Activated naive CD8-positive, alpha-beta T cell (primary cell): Measurements from ENCODE around the gene FAM120AOS.
"Not testable (repeated sequence)": the region's sequence is repeated elsewhere in the genome, so short reads cannot be mapped to it uniquely, and the experiment has no call there.

Experiments
- H3K27ac Mint-ChIP-seq: one replicate; pipeline ENCODE4 v1.8.0; 2021; ENCODE audit warnings: mixed read lengths
- H3K27me3 Mint-ChIP-seq: one replicate; pipeline ENCODE4 v1.8.0; 2021; ENCODE audit warnings: mixed read lengths
- H3K36me3 Mint-ChIP-seq: one replicate; pipeline ENCODE4 v1.8.0; 2021; ENCODE audit warnings: mixed read lengths
- H3K4me1 Mint-ChIP-seq: one replicate; pipeline ENCODE4 v1.8.0; 2021; ENCODE audit warnings: low read depth, mixed read lengths
- H3K4me3 Mint-ChIP-seq: one replicate; pipeline ENCODE4 v1.8.0; 2021; ENCODE audit warnings: mild to moderate bottlenecking, mixed read lengths
- H3K9me3 Mint-ChIP-seq: one replicate; pipeline ENCODE4 v1.8.0; 2021; ENCODE audit warnings: low read depth, mixed read lengths

FAM120AOS gene

DNA sequence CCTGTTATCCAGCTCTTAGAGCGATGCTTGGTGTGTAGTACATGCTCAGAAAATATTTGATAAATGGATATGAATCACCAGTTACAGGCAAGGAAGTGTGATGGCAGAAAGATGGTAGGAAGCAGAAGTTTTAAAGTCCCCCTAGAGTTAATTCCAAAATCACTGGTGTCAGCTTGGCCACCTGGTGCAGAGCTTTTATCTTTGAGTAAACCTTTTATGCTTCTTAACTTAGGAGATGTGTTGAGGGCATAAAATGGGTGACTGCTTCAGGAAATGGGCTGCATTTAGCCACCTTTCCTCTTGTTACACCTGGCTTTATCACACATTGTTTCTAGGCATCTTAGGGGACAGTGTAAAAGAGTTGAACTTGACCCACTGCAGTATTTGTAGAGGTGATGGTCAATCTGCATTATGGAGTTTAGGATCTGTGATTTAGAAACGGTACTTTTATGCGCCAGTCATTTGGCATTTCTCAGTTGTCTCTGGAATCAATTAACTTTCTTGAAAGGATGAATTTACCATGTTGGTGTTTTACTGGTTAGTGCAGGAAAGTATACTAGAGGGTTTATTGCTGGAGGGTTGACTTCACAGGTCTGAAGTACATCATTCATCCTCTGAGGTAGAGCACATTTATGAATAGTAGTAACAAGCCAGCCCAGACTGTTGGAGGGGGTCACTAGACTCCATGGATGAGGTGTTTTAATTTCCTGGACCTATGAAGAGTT, 7.5 kb upstream of the FAM120AOS start:
- H3K9me3 Mint-ChIP-seq: no peaks in the 10 kb centered on the region
- H3K27me3 Mint-ChIP-seq: no peaks in the 10 kb centered on the region
- H3K36me3 Mint-ChIP-seq: peaks cover 16% of the 10 kb centered on the region
- peak overlapping the region; percentile 50 for H3K27ac Mint-ChIP-seq
- H3K4me3 Mint-ChIP-seq: peak overlapping the region; percentile 35
- peaks cover 90% of the 10 kb centered on the region for H3K4me1 Mint-ChIP-seq

DNA sequence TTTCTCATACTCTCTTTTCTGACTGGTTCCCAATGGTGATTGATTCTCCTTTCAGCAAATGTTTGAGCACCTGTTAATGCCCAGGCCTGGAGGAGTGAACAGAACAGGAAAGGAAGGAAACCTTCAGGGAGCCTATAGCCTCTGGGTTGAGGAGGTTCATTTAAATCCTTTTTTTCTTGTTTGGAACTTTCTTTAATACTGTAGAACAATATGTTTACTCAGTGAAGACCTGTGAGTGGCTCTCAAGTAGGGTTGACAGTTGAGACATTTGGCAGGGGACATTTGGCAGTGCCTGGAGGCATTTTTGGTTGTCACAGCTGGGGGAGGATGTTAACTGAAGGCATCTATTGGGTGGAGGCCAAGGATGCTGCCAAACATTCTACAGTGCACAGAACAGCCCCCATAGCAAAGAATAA, 6.1 kb upstream of the FAM120AOS start:
- Mint-ChIP-seq H3K9me3 (no peaks in the 10 kb centered on the region), H3K4me3 (peak overlapping the region; percentile 24), H3K4me1 (peaks cover 87% of the 10 kb centered on the region), H3K36me3 (peaks cover 18% of the 10 kb centered on the region), H3K27me3 (no peaks in the 10 kb centered on the region), H3K27ac (no peak overlapping the region)

DNA sequence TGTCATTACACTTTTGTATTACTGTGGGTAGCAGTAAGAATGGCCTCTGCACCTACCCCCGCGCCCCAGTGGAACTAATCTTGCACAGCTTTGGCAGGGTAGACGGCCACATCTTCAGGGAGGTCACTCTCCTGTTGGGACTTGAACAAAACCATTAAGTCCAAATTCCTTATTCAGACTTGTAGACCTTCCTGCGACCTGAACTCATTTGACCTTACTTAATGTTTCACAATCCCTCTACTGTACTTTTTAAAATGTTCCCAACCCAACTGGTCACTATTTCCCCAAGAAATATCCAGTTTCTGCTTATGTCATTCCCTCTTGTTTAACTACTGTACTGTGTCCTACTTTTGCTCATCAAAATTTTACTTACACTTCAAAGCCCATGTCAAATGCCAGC, 5.3 kb upstream of the FAM120AOS start:
- H3K27me3 Mint-ChIP-seq: no peaks in the 10 kb centered on the region
- H3K36me3 Mint-ChIP-seq: peaks cover 18% of the 10 kb centered on the region
- H3K4me1 Mint-ChIP-seq: peaks cover 87% of the 10 kb centered on the region
- H3K9me3 Mint-ChIP-seq: no peaks in the 10 kb centered on the region
- H3K4me3 Mint-ChIP-seq: no peak overlapping the region
- H3K27ac Mint-ChIP-seq: no peak overlapping the region

DNA sequence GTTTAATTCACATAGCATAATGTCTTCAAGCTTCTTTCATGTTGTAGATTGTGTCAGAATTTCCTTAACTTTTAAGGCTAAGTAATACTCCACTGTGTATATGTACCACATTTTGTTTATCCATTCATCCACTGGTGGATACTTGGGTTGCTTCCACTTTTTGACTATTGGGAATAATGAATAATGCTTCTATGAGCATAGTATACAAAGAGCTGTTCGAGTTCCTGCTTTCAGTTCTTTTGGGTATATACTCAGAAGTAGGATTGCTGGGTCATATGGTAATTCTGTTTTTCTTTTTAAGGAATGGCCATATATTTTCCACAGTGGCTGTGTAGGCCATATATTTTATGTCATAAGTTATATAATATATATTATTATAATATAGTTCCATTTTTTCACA, 3.6 kb upstream of the FAM120AOS start:
- Mint-ChIP-seq H3K4me1 (peaks cover 77% of the 10 kb centered on the region), H3K36me3 (peaks cover 17% of the 10 kb centered on the region), H3K4me3 (peak overlapping the region; percentile 47), H3K27me3 (no peaks in the 10 kb centered on the region), H3K27ac (no peak overlapping the region), H3K9me3 (no peaks in the 10 kb centered on the region)

DNA sequence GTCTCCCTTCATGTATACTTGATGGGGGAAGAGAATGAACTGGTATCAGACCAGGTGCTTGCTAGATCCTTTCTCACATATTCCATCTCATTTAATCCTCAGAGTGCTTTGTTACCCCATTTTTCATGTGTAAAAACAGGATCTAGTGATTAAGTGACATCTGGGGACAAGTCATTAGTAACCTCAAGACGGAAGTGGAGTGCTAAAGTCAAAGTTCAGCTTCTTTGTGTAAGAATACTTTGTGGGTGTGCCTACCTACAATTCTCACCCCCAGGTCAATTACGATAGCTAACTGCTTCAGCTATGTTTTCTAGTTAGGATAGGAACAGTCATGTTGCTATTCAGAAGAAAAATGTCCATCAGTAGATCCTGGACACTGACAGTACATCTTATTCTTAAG, 3.1 kb upstream of the FAM120AOS start:
- Mint-ChIP-seq H3K27ac (peak overlapping the region; percentile 46), H3K9me3 (no peaks in the 10 kb centered on the region), H3K36me3 (peaks cover 17% of the 10 kb centered on the region), H3K4me1 (peaks cover 73% of the 10 kb centered on the region), H3K4me3 (peak overlapping the region; percentile 38), H3K27me3 (no peaks in the 10 kb centered on the region)

DNA sequence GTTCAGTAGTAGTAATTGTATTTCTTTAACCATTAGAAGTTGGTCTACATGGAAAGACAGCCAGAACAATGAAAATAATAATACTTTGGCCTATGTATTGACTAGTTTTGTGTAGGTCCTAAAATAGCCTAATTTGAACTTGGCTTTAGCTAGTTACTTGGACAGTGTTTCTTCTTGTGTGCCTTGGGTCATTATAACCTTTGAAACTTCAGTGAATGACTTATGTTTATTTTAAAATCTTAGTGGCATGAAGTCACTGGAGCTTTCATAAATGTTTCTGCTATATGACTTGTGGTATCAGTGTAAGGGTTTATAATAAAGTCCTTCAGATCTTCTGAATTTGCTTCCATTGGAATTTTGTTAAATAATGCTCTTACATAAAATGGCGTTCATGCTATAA, 2.6 kb upstream of the FAM120AOS start:
- Mint-ChIP-seq H3K36me3 (peaks cover 17% of the 10 kb centered on the region), H3K4me3 (peak overlapping the region; percentile 38), H3K4me1 (peaks cover 70% of the 10 kb centered on the region), H3K9me3 (no peaks in the 10 kb centered on the region), H3K27ac (peak overlapping the region; percentile 46), H3K27me3 (no peaks in the 10 kb centered on the region)

DNA sequence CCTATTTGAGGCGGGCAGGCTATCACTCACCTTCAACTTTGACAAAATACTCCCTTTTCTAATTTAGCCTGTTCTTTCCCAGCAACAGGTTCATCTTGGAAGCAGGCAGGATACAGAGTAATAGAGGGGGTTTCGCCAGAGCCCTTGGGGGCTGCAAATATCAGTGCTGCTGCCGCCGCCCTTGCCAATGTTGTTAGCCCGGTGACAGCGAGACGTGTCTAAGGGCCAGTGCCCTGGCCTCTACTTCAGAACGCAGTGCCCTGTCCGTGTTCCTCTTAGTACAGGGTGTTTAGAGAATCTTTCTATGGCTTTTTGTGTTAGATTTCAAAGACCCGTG, 703 bp downstream of the FAM120AOS start:
- Mint-ChIP-seq H3K27me3 (no peaks in the 10 kb centered on the region), H3K27ac (peak overlapping the region; percentile 94), H3K4me1 (peaks cover 52% of the 10 kb centered on the region), H3K9me3 (no peaks in the 10 kb centered on the region), H3K36me3 (peaks cover 11% of the 10 kb centered on the region), H3K4me3 (peak overlapping the region; percentile 98)

DNA sequence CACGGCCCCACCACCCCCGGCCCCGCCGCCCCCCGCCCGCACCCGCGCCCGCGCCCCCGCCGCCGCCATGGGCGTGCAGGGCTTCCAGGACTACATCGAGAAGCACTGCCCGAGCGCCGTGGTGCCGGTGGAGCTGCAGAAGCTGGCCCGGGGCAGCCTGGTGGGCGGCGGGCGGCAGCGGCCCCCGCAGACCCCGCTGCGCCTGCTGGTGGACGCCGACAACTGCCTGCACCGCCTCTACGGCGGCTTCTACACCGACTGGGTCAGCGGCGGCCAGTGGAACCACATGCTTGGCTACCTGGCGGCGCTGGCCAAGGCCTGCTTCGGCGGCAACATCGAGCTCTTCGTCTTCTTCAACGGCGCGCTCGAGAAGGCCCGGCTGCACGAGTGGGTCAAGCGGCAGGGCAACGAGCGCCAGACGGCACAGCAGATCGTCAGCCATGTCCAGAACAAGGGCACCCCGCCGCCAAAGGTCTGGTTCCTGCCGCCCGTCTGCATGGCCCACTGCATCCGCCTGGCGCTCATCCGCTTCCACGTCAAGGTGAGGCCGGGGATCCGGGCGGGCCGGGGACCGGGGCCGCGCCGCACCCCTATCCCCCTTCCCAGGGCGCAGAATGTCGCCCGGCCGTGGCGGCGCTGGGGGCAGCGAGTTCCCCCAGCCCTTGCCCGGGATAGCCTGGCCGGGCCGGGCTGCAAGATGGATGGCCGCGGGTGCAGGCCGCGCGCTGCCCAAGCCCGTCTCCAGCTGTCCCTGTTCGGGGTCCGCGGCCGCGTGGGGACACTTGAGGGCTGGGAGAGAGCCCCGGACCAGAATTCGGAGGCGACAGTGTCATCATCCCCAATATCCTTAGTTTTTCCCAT, 1.3 kb downstream of the FAM120AOS start:
- Mint-ChIP-seq H3K27ac (peak overlapping the region; percentile 97), H3K9me3 (no peaks in the 10 kb centered on the region), H3K36me3 (peaks cover 10% of the 10 kb centered on the region), H3K27me3 (no peaks in the 10 kb centered on the region), H3K4me3 (peak overlapping the region; percentile 98), H3K4me1 (peaks cover 48% of the 10 kb centered on the region)

DNA sequence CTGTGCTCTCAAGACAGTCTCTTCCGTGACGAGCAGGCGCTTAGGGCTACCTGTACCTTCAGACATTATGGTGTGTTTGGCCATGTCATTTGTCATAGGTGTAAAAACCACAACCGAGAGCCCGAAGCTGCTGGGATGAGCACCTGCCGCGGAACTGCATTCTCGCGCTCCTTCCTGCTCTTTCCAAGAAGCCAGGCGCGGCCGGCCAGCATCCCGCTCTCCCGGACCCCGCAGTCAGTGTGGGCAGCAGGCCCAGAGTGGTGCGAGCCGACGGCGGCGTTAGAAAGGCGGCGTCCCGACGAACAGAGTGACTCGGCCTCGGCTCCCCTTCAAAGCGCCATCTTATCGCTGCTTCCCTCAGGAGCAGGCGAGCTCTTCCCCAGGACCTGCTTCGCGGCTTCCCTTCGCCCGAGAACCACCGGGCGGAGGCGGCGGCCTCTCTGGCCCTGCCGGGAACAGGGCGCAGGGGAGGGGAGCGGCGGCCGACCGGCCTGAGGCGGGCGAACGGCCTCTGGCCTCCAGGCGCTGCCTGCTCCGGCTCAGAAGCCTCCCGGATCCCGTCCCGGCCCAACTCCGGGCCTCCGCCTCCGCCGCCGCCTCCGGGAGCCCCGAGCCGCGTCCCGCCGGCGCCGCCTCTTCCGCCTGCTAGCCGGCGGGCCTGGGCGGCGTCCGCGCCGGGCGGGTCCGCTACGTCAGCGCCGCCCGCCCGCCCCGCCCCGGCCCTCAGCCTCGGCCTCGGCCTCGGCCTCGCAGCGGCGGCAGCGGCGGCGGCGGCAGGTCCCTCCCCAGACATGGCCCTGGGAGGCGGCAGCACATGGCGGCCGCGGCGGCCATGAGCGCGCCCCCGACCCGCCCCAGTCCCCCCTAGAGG, 2.2 kb downstream of the FAM120AOS start, which contains the start of gene FAM120A:
FAM120A (plus strand) TSS at position 741 of the 871 bp plus-strand sequence. CDS start 231 bp downstream, outside the sequence.
- Mint-ChIP-seq H3K4me1 (peaks cover 39% of the 10 kb centered on the region), H3K36me3 (peaks cover 8% of the 10 kb centered on the region), H3K9me3 (no peaks in the 10 kb centered on the region), H3K27me3 (no peaks in the 10 kb centered on the region), H3K27ac (peak within 1 kb of the TSS; percentile 97), H3K4me3 (peak within 1 kb of the TSS; percentile 99)

DNA sequence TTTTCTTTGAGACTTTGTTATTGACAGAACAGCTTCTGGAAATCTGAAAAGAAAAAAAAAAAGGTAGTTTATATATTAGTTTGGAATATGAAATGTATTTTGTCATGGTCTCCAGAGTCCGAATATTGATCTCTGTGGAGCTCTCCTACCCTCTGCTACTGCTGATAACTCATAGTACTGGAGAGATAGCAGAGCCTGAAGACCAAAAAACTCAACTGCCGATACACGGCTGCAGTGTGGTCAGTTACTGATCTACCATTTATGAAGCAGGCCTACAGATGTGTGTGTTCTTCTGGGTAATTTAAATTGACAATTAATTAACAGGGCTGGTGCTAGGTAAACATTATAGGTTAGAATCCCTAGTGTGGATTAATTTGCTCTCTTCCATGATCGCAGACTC, 5.7 kb downstream of the FAM120AOS start:
- Mint-ChIP-seq H3K4me3 (no peak overlapping the region), H3K27me3 (no peaks in the 10 kb centered on the region), H3K4me1 (peaks cover 14% of the 10 kb centered on the region), H3K36me3 (peaks cover 6% of the 10 kb centered on the region), H3K9me3 (no peaks in the 10 kb centered on the region), H3K27ac (no peak overlapping the region)

DNA sequence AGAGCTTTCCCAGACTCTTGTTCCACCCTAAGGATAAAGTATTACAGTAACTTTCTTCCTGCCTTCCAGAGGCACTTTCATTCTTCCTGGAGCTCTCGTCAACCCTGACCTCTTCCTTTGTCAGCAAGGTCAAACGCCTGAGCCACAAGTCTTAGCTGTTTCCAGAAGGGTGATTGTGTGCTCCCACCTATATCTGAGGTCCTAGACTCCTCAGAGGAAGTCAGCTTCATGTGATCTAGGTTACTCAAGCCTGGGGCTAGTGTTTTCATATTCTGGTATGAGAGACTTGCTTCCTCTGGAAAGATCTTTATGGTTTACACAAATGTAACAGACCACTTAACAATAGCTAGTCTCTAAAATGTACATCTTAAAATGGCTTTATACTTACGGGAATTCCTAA, 7.3 kb downstream of the FAM120AOS start:
- no peak overlapping the region for H3K4me3 Mint-ChIP-seq
- H3K27me3 Mint-ChIP-seq: no peaks in the 10 kb centered on the region
- peaks cover 14% of the 10 kb centered on the region for H3K4me1 Mint-ChIP-seq
- H3K9me3 Mint-ChIP-seq: no peaks in the 10 kb centered on the region
- peaks cover 6% of the 10 kb centered on the region for H3K36me3 Mint-ChIP-seq
- H3K27ac Mint-ChIP-seq: peak overlapping the region; percentile 35

DNA sequence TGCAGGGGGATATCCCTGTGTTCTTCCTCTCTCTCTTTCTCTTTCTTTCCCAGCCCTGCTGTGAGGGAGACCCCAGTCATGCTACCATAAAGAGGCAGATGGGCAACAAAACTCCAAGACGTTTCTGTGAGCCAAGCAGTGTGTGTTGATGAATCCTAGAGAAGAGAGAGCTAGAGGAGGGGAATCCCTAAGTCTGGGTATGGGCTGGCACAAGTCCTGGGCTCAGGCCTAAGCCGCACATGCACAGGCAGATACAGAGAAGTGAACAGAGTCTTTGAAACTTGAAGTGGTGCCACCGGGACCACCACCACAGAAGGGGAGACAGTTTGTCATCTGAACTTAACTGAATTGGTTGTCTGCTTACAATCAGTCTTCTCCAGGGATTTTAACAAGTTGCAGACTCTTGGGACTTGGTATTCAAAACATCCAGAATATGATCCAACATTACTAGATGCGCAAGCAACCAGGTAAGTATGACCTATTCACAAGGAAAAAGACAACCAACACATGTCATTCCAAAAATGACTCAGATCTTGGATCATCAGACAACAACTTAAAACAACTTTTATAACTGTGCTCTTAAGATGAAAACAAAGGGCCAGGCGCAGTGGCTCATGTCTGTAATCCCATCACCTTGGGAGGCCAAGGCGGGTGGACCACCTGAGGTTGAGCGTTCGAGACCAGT, 12.3 kb downstream of the FAM120AOS start:
- H3K36me3 Mint-ChIP-seq: peaks cover 5% of the 10 kb centered on the region
- H3K27ac Mint-ChIP-seq: no peak overlapping the region

DNA sequence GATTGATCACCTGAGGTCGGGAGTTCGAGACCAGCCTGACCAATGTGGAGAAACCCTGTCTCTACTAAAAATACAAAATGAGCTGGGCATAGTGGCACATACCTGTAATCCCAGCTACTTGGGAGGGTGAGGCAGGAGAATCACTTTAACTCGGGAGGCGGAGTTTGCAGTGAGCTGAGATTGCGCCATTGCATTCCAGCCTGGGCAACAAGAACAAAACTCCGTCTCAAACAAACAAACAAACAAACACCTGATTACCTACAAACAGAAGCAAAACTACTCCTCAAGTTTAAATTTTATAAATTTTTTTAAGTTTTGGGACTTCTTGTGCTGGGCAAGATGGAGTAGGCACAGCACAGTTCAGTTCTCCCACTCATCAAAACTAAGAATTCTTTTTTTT, 14.1 kb downstream of the FAM120AOS start:
- not testable (repeated sequence) for H3K27ac Mint-ChIP-seq, H3K27me3 Mint-ChIP-seq, H3K4me1 Mint-ChIP-seq, H3K9me3 Mint-ChIP-seq, H3K36me3 Mint-ChIP-seq, H3K4me3 Mint-ChIP-seq

More for the DNA sequence above, 12.3 kb downstream of the FAM120AOS start:
- Mint-ChIP-seq H3K4me3 (no peak overlapping the region), H3K27me3 (no peaks in the 10 kb centered on the region), H3K4me1 (no peaks in the 10 kb centered on the region), H3K9me3 (no peaks in the 10 kb centered on the region)

DNA sequence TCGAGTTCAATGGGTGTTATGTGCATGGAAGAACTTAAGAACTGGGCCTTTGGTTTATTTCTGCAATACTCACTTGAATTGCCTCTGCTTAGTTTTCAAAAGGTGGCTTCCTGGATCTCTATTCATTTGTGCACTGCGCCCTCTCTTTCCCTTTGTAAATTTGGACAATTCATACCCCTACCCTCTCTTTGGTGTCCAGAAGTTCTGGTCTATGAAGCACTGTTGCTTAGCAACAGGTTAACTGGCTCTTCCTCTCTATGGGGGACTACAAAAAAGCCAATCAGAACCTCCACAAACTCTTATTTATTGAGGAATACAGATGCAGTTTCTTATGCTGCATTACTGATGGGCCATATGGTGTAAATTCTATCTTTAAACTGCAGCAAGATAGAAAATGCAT, 15.4 kb downstream of the FAM120AOS start:
- Mint-ChIP-seq H3K27me3 (no peaks in the 10 kb centered on the region), H3K27ac (no peak overlapping the region), H3K4me1 (no peaks in the 10 kb centered on the region), H3K9me3 (no peaks in the 10 kb centered on the region), H3K36me3 (peaks cover 4% of the 10 kb centered on the region), H3K4me3 (no peak overlapping the region)
